Neural crest cell (in vitro differentiated cells): Measurements from ENCODE around the gene SCAMP5. TPM values are rescaled to one million over a fixed set of nuclear protein-coding genes. Genes with fewer than 3 reads are reported as not detected.

Experiments used
- DNase-seq: peaks from one replicate; pipeline ENCODE4 v3.0.0; 2021; ENCODE audit warnings: low read depth, mixed read lengths, low spot score
- H3K27ac Mint-ChIP-seq: one replicate; pipeline ENCODE4 v1.8.0; 2021; ENCODE audit warnings: mild to moderate bottlenecking, mixed read lengths; ENCODE audit not compliant: unreplicated experiment
- H3K27me3 Mint-ChIP-seq: 2 replicates; pipeline ENCODE4 v1.8.0; 2021; ENCODE audit warnings: low read depth, mild to moderate bottlenecking, mixed read lengths
- H3K36me3 Mint-ChIP-seq: 2 replicates; pipeline ENCODE4 v1.8.0; 2021; ENCODE audit warnings: low read depth, mild to moderate bottlenecking, mixed read lengths
- H3K4me1 Mint-ChIP-seq: 2 replicates; pipeline ENCODE4 v1.8.0; 2021; ENCODE audit warnings: mixed read lengths
- H3K4me3 Mint-ChIP-seq: one replicate; pipeline ENCODE4 v1.8.0; 2021; ENCODE audit warnings: mild to moderate bottlenecking, mixed read lengths
- H3K9me3 Mint-ChIP-seq: 2 replicates; pipeline ENCODE4 v1.8.0; 2021; ENCODE audit warnings: mixed read lengths
- CTCF ChIP-seq: fragments of 200-600 bp; sonication (generic); conservative IDR thresholded peaks from 2 replicates; pipeline ENCODE4 v1.5.0; 2021; ENCODE audit warnings: antibody characterized with exemption, mild to moderate bottlenecking
- total RNA-seq: library from RNA; stranded (reverse); gene quantifications from 2 replicates; pipeline ENCODE4 v1.2.1, GENCODE V29; 2021

Gene SCAMP5
- total RNA-seq, 1 donor from 2014 or later, result 39.4 TPM

- no peak for TF ChIP-seq CTCF
- Mint-ChIP-seq H3K4me3 (no peak overlapping the region), H3K4me1 (peaks cover 11% of the 10 kb centered on the region), H3K27ac (no peak overlapping the region), H3K27me3 (no peaks in the 10 kb centered on the region), H3K9me3 (no peaks in the 10 kb centered on the region), H3K36me3 (no peaks in the 10 kb centered on the region)
- DNase-seq, result no peak
Measured at GRCh38 chr15:75051711-75052110, 56.3 kb downstream of the SCAMP5 start.

- no peak overlapping the region for H3K27ac Mint-ChIP-seq
- H3K36me3 Mint-ChIP-seq, result no peaks in the 10 kb centered on the region
- no peak overlapping the region for H3K4me3 Mint-ChIP-seq
- TF ChIP-seq CTCF, result no peak
- H3K9me3 Mint-ChIP-seq, result no peaks in the 10 kb centered on the region
- H3K27me3 Mint-ChIP-seq, result no peaks in the 10 kb centered on the region
- DNase-seq, result no peak
- peaks cover 6% of the 10 kb centered on the region for H3K4me1 Mint-ChIP-seq
Measured at GRCh38 chr15:75052972-75053747, 57.8 kb downstream of the SCAMP5 start.

GRCh38 chr15:75053748-75054125 lies 58.4 kb downstream of the SCAMP5 start:
- Mint-ChIP-seq H3K27ac (no peak overlapping the region), H3K4me1 (peaks cover 6% of the 10 kb centered on the region), H3K9me3 (no peaks in the 10 kb centered on the region), H3K4me3 (no peak overlapping the region), H3K27me3 (no peaks in the 10 kb centered on the region), H3K36me3 (no peaks in the 10 kb centered on the region)
- TF ChIP-seq CTCF, result no peak
- DNase-seq, result no peak

DNA sequence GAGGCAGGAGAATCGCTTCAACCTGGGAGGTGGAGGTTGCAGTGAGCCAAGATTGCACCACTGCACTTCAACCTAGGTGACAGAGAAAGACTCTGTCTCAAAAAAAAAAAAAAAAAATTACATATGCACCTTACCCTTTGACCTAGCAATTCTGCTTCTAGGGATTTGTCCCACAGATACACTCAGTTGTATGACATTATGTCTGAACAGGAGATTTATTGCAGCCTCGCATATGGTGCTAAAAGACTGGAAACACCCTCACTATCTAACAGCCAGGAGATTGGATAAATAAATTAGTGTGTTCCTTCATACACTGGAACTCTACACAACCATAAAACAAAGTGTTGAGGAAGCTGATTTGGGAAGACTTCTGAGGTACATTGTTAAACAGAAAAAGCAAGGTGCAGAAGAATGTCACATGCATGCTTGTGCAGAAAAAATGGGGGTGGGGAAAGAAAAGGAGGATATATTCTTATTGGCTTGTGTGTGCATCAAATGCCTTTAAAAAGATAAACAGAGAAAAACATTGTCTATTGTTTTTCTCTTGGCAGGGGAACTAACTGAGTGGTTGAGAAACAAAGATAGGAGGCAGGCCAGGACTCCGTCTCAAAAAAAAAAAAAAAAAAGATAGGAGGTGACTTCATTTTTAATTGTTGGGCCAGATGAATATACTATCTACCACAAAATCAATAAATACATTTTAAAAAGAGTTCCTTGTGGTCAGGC lies 59.0 kb downstream of the SCAMP5 start:
- Mint-ChIP-seq H3K27ac (no peak overlapping the region), H3K4me1 (peaks cover 6% of the 10 kb centered on the region), H3K36me3 (no peaks in the 10 kb centered on the region), H3K9me3 (no peaks in the 10 kb centered on the region), H3K4me3 (no peak overlapping the region), H3K27me3 (no peaks in the 10 kb centered on the region)
- DNase-seq, result no peak
- no peak for TF ChIP-seq CTCF

- no peaks in the 10 kb centered on the region for H3K27me3 Mint-ChIP-seq
- no peaks in the 10 kb centered on the region for H3K36me3 Mint-ChIP-seq
- no peak for DNase-seq
- no peak for TF ChIP-seq CTCF
- no peak overlapping the region for H3K4me3 Mint-ChIP-seq
- no peak overlapping the region for H3K27ac Mint-ChIP-seq
- no peaks in the 10 kb centered on the region for H3K9me3 Mint-ChIP-seq
- peaks cover 8% of the 10 kb centered on the region for H3K4me1 Mint-ChIP-seq
Measured at GRCh38 chr15:75056036-75056435, 60.7 kb downstream of the SCAMP5 start.
